Adipose tissue (tissue), 3 donors: ENCODE data around the gene TLE5. TPM values are rescaled to one million over a fixed set of nuclear protein-coding genes. Genes with fewer than 3 reads are reported as not detected.
"Not testable (repeated sequence)": the region's sequence is repeated elsewhere in the genome, so short reads cannot be mapped to it uniquely, and the experiment has no call there.

Experiments
- H3K27ac ChIP-seq: one replicate; pipeline ENCODE4 v1.5.1; 2013; ENCODE audit warnings: low read depth, low read length
- WGBS, 3 donors: extraction: QIAGEN DNeasy Blood & Tissue Kit; methylation state at CpG; one replicate each; pipeline ENCODE4 v1.1.7; 2013; 5-methylcytosine and 5-hydroxymethylcytosine counted together
- polyA plus RNA-seq, 3 donors: library from polyadenylated mRNA; stranded (reverse); fragments of 200-250 nt; gene quantifications; one replicate each; pipeline ENCODE4 v1.2.3, GENCODE V29; 2013
- donor health status: healthy with polysubstance abuse.
- donor health status: Bipolar disorder and iron deficiency.
- donor health status: healthy.

TLE5 gene
- polyA plus RNA-seq, 3 donors = 266 to 554 (median 286) TPM

- 29 to 53% (median 52%) methylated on average over 18 of the region's 18 CpGs for WGBS, 3 donors
- H3K27ac ChIP-seq = no peak overlapping the region
Measured at GRCh38 chr19:3098141-3098514, 35.8 kb upstream of the TLE5 start.

DNA sequence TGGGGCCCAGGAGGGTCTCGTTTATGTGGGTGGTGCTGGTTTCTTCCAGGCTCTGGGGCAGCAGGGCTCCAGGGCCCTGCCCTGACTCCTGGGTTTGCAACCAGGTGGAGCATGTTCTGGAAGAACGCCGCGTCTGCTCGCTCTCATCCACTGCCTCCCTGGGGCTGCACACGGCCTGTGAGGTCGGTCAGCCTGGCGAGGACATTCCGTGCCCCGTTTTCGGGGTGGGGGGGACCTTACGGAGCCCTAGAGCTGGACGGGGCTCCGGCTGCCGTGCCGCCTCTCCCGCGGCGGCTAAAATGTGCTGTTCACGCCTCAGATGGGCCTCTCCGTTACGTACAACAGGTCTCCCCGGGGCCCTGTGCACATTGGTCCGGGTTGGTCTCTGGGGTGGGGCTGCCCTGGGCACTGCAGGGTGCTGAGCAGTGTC lies 35.2 kb upstream of the TLE5 start:
- WGBS, 3 donors = 31 to 63% (median 57%) methylated on average over 24 of the region's 24 CpGs
- H3K27ac ChIP-seq = no peak overlapping the region

- no peak overlapping the region for H3K27ac ChIP-seq
- 25 to 62% (median 55%) methylated on average over 11 of the region's 11 CpGs for WGBS, 3 donors
Measured at GRCh38 chr19:3096902-3097326, 34.6 kb upstream of the TLE5 start.

DNA sequence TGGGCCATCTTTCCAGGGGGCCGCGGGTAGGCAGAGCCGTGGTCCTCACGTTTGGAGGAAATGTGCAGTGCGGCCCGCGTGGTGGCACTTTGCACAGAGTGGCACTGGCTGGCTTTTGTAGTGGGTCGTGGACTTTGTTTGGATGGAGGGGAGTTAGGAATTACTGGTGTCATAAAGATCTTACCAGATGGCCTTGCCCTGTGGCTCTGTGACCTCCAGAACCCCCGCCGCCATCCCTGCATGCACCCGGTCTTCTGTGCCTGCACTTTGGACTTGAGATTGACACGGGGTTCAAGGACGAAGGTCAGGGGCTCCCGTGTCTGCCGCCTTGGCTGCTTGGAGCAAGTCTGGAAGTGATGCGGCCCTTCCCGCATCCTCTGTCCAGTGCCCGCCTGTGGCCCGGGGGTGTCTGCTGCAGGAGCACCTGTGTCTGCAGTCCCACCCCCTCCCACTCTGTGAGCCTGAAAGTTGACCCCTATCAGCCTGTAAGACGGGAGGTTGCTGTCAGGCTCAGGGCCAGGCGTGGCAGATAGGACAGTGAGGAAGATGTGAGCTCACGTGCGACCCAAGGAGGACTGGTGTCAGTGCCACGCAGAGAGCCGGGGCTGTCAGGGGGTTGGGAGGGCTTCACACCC lies 34.1 kb upstream of the TLE5 start:
- WGBS, 3 donors = 26 to 49% (median 47%) methylated on average over 25 of the region's 25 CpGs
- H3K27ac ChIP-seq = no peak overlapping the region

DNA sequence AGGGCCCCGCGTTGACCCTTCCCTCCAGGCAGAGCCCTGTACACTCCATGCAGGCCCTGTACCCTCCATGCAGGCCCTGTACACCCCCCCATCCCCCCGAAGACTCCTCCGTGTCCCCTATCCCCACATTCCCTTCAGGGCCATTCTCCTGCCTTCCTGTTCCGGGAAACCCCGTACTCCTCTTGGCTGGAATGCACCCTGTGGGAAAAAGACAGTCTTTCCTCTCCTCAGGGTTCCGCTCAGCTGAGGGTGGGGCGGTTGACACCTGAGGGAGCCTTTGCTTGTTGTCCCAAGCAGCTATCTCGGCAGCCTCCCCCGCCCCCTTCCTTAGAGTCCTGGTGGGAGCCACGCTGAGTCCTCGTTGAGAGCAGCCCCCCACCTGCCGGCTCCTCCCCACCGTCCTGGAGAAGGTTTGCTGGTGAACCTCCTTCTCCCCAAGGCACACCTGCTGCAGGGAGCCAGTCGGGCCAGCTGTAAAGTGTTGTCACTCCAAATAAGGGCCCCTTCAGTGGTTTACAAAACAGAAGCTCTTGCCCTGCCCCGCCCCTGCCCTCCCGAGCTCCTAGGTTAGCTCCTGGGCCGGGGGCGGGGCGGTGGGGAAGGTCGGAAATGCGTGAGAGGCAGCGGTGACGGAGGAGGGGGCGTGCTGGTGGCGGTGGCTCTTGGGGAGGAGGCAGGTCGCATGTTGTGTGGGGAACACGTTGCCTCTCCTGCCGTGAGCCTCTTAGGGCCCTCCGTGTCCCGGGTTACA lies 33.3 kb upstream of the TLE5 start:
- no peak overlapping the region for H3K27ac ChIP-seq
- 3 to 10% (median 9%) methylated on average over 31 of the region's 31 CpGs for WGBS, 3 donors

GRCh38 chr19:3094601-3095440 lies 32.5 kb upstream of the TLE5 start:
- no peak overlapping the region for H3K27ac ChIP-seq

DNA sequence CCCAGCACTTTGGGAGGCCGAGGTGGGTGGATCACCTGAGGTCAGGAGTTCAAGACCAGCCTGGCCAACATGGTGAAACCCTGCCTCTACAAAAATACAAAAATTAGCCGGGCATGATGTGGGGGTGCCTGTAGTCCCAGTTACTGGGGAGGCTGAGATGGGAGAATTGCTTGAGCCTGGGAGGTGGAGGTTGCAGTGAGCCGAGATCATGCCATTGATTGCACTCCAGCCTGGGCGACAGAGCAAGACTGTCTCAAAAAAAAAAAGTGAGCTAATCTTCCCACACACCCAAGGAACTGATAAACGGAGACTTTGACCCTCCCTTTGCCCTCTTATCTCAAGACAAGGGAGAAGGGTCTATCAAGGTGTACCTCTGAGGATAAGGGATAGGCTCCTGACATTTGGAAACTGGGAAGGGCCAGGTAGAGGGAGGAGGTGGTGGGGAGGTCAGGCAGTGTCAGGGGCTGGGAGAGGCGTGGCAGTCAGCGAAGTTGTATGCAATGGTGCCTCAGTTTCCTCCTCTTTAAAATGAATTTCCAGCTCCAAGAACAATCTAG lies 27.1 kb upstream of the TLE5 start:
- not testable (repeated sequence) for H3K27ac ChIP-seq
- WGBS, 3 donors = 69 to 89% (median 78%) methylated on average over 7 of the region's 7 CpGs

More at GRCh38 chr19:3094601-3095440, 32.5 kb upstream of the TLE5 start:
- 2 to 3% (median 2%) methylated on average over 27 to 57 of the region's 57 CpGs for WGBS, 3 donors

- WGBS, 3 donors = 84 to 91% (median 88%) methylated on average over 9 to 10 of the region's 10 CpGs
- H3K27ac ChIP-seq = no peak overlapping the region
Measured at GRCh38 chr19:3087769-3088168, 25.5 kb upstream of the TLE5 start.

DNA sequence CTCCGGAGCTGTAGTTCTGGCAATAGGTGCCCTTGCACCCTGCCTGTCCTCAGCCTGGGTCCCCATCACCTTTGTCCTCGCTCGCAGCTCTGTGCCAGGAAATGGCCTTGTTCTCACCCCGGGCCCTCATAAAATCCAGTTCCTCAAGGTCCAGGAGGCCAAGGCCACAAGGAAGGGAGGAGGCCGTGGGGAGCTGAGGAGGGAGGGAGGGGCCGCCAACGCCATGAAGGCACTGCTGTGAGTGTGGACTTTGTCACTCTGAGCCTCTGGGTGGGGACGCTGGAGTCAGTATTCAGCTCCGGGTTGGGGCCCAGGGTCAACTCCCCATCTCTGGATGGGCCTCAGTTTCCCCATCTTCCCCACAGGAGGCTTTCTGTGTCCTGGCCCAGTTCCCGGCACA lies 22.6 kb upstream of the TLE5 start:
- H3K27ac ChIP-seq = no peak overlapping the region
- WGBS, 3 donors = 38 to 83% (median 63%) methylated on average over 10 of the region's 10 CpGs

- no peak overlapping the region for H3K27ac ChIP-seq
- 89 to 92% (median 92%) methylated on average over 7 of the region's 7 CpGs for WGBS, 3 donors
Measured at GRCh38 chr19:3083964-3084363, 21.7 kb upstream of the TLE5 start.

GRCh38 chr19:3082331-3082730 lies 20.0 kb upstream of the TLE5 start:
- no peak overlapping the region for H3K27ac ChIP-seq
- 96 to 98% (median 96%) methylated on average over 10 of the region's 10 CpGs for WGBS, 3 donors

- H3K27ac ChIP-seq = no peak overlapping the region
- 36 to 66% (median 40%) methylated on average over 12 of the region's 12 CpGs for WGBS, 3 donors
Measured at GRCh38 chr19:3080286-3080685, 18.0 kb upstream of the TLE5 start.

- no peak overlapping the region for H3K27ac ChIP-seq
- WGBS, 3 donors = 68 to 91% (median 88%) methylated on average over 4 of the region's 4 CpGs
Measured at GRCh38 chr19:3079578-3079977, 17.3 kb upstream of the TLE5 start.

- no peak overlapping the region for H3K27ac ChIP-seq
- WGBS, 3 donors = 10 to 19% (median 13%) methylated on average over 30 to 41 of the region's 41 CpGs
Measured at GRCh38 chr19:3075605-3076431, 13.5 kb upstream of the TLE5 start.

- 61 to 77% (median 76%) methylated on average over 8 of the region's 8 CpGs for WGBS, 3 donors
- H3K27ac ChIP-seq = no peak overlapping the region
Measured at GRCh38 chr19:3073931-3074595, 11.8 kb upstream of the TLE5 start.

DNA sequence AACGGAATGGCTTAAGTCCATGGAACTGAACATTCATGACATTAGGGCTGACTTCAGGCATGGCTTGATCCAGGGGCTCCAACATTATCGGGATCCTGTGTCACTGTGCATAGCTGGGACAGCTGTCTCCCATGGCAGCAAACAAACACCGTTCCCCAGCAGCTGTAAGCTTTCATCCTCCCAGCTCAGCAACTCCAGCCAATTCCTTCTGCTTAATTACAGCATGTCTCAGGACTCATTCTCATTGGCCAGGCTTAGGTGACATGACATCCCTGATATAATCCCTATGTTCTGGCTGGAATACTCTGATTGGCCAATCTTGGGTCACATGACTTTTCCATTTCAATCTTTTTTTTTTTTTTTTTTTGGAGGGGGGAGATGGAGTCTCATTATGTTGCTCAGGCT lies 10.9 kb upstream of the TLE5 start:
- WGBS, 3 donors = 28 to 61% (median 51%) methylated on average over 3 of the region's 3 CpGs

GRCh38 chr19:3071768-3072167 lies 9.5 kb upstream of the TLE5 start:
- no peak overlapping the region for H3K27ac ChIP-seq
- 86 to 90% (median 88%) methylated on average over 4 of the region's 4 CpGs for WGBS, 3 donors

More for the DNA sequence above, 10.9 kb upstream of the TLE5 start:
- no peak overlapping the region for H3K27ac ChIP-seq
